Left lung (tissue), 10 donors: ENCODE results near the gene C8B. TPM values are rescaled to one million over a fixed set of nuclear protein-coding genes. Genes with fewer than 3 reads are reported as not detected.
A peak's percentile ranks its signal among the peaks of the same experiment; 100 is the strongest.

Source experiments
- ATAC-seq: fragments of 200-7000 bp; cut with Tn5 transposase; one replicate; pipeline ENCODE4 v1.9.1; 2020; ENCODE audit warnings: moderate library complexity
- DNase-seq, 4 donors: peaks; one replicate each; pipeline ENCODE4 v3.0.0-alpha.2; 2013 to 2020
- H3K27ac ChIP-seq, 2 donors: fragments of 200-600 bp; sonication (generic) in 1 of 2; one replicate each; pipeline versions ENCODE4 v1.5.0 to v1.8.0; 2020 to 2021
- H3K27me3 ChIP-seq, 2 donors: fragments of 200-600 bp; sonication (generic) in 1 of 2; one replicate each; pipeline versions ENCODE4 v1.5.0 to v1.8.0; 2020 to 2021
- H3K36me3 ChIP-seq, 2 donors: fragments of 200-600 bp; sonication (generic) in 1 of 2; one replicate each; pipeline versions ENCODE4 v1.5.0 to v1.8.0; 2020 to 2021
- H3K4me1 ChIP-seq, 2 donors: fragments of 200-600 bp; one replicate each; pipeline ENCODE4 v1.8.0; 2021
- H3K4me3 ChIP-seq, 2 donors: fragments of 200-600 bp; sonication (generic) in 1 of 2; one replicate each; pipeline versions ENCODE4 v1.5.0 to v1.8.0; 2020 to 2021; ENCODE audit warnings: mild to moderate bottlenecking in 1 of 2
- H3K9me3 ChIP-seq, 2 donors: fragments of 200-600 bp; sonication (generic) in 1 of 2; one replicate each; pipeline versions ENCODE4 v1.5.0 to v1.8.0; 2020 to 2021
- CTCF ChIP-seq, 2 donors: fragments of 200-600 bp; sonication (generic) in 1 of 2; IDR thresholded peaks; one replicate each; pipeline versions ENCODE4 v1.5.0 to v1.8.0; 2021; ENCODE audit warnings: antibody characterized with exemption in 2 of 2
- intact Hi-C, 2 donors: fragments of 100-400 bp; cut with DNase I; formaldehyde crosslinking; loops; one replicate each; pipeline versions ENCODE4 v1.11.2 to v1.14.2; 2022
- polyA plus RNA-seq, 6 donors: library from polyadenylated mRNA; unstranded; fragments of 120-200 nt; gene quantifications; one replicate each; pipeline ENCODE4 v1.2.1, GENCODE V29; 2013; ENCODE audit not compliant: insufficient read length in 6 of 6
- total RNA-seq, 2 donors: library from RNA; stranded (reverse); fragmentation: NEBNext Ultra II Directional; extraction: Animal tissue kit (Norgen Biotek cat#: 25700); gene quantifications; one replicate each; pipeline ENCODE4 v1.2.1, GENCODE V29; 2021
- donor health status: DM: no; HTN: yes; CAD: no.
- donor health status: DM: no; HTN: no; CAD: no.

C8B gene
- total and polyA plus RNA-seq, 8 donors: 0.09 to 0.71 (median 0.18) TPM; not detected in 2

DNA sequence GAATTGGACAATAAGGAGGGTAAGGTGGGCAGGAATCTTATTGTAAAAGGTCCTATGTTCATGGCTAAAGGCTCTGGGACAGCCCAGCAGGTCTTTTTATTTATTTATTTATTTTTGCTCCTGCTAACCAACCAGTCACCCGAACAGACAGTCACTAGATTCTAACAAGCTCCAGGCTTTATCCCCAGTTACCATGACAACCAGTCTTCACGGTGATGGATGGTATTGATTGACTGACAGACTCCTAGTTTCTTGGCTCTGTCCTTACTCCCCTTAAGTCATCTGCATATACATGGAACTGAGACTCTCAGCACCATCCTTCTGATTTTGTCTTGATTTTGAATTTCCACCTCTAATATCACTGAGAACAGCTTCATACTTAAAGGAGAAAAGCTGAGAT is 66.9 kb downstream of the C8B start:
- no peaks in the 10 kb centered on the region for H3K27me3 ChIP-seq
- no peak overlapping the region for H3K27ac ChIP-seq
- DNase-seq (no peak), ATAC-seq (no peak)
- H3K9me3 ChIP-seq: no peaks in the 10 kb centered on the region
- intact Hi-C loops: no loop called here
- TF ChIP-seq CTCF (IDR thresholded peaks at IDR 0.05): no peak
- H3K36me3 ChIP-seq: no peaks in the 10 kb centered on the region
- H3K4me1 ChIP-seq: no peaks in the 10 kb centered on the region
- H3K4me3 ChIP-seq: no peak overlapping the region

- intact Hi-C loops: no loop called here
- Histone ChIP-seq H3K4me3 (no peak overlapping the region), H3K4me1 (no peaks in the 10 kb centered on the region), H3K36me3 (no peaks in the 10 kb centered on the region), H3K27ac (no peak overlapping the region), H3K27me3 (no peaks in the 10 kb centered on the region), H3K9me3 (no peaks in the 10 kb centered on the region)
- no peak for ATAC-seq
- TF ChIP-seq CTCF (IDR thresholded peaks at IDR 0.05): no peak
- DNase-seq: no peak
Measured at GRCh38 chr1:56898005-56898373, 67.8 kb downstream of the C8B start.

- no peak overlapping the region for H3K4me3 ChIP-seq
- no peak for TF ChIP-seq CTCF (IDR thresholded peaks at IDR 0.05)
- intact Hi-C loops: no loop called here
- peak; percentile 51 for ATAC-seq
- H3K27ac ChIP-seq: no peak overlapping the region
- DNase-seq: no peak
- H3K4me1 ChIP-seq: no peaks in the 10 kb centered on the region
- no peaks in the 10 kb centered on the region for H3K36me3 ChIP-seq
- no peaks in the 10 kb centered on the region for H3K9me3 ChIP-seq
- H3K27me3 ChIP-seq: no peaks in the 10 kb centered on the region
Measured at GRCh38 chr1:56897150-56898004, 68.4 kb downstream of the C8B start.

DNA sequence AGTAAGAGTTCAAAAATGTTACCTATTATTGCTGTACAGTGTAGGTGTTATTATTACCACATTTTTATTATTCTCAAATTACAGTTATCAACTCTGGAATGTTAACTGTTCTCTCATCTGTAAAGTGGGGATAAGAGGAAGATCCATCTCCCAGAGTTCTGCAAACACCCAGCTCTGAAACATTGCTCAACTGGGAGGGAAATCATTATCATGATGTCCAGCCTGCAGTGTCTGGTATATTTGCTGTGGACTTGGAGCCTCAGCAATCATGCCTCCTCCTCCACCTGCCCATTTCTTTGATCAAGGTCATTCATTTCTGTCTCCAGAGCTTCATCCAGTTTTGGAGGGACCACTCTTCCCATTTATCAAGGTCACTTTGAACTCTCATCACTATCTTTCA is 71.8 kb downstream of the C8B start:
- intact Hi-C loops: no loop called here
- Histone ChIP-seq H3K27ac (no peak overlapping the region), H3K4me3 (no peak overlapping the region), H3K36me3 (no peaks in the 10 kb centered on the region), H3K27me3 (no peaks in the 10 kb centered on the region), H3K4me1 (no peaks in the 10 kb centered on the region), H3K9me3 (no peaks in the 10 kb centered on the region)
- no peak for TF ChIP-seq CTCF (IDR thresholded peaks at IDR 0.05)
- ATAC-seq (no peak), DNase-seq (no peak)

DNA sequence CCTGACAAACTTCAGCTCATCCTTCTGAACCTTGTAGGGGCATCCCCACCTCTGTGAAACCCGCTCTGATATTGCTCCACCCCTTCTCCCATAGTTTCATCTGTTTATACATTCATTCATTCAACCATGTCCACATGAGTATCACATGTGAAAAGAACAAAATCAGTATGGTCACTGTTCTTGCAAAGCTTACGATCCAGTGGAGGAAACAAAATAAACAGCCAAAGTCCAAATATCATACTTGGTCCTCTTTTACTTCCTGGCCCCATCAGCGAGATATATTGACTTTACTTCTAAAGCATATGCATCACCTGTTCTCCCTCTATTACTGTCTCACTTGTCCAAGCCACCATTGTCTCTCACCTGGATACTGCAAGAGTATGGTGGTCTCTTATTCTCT is 75.6 kb downstream of the C8B start:
- Histone ChIP-seq H3K9me3 (no peaks in the 10 kb centered on the region), H3K4me1 (no peaks in the 10 kb centered on the region), H3K4me3 (no peak overlapping the region), H3K36me3 (no peaks in the 10 kb centered on the region), H3K27ac (no peak overlapping the region), H3K27me3 (no peaks in the 10 kb centered on the region)
- DNase-seq (no peak), ATAC-seq (no peak)
- intact Hi-C loops: no loop called here
- no peak for TF ChIP-seq CTCF (IDR thresholded peaks at IDR 0.05)
